HUES64 (cell line): ENCODE results near the gene NTSR1.

Experiments used
- H3K27ac ChIP-seq: 2 replicates; pipeline ENCODE4 v1.7.0; 2013; ENCODE audit warnings: low read depth, low read length, inconsistent platforms
- H3K27me3 ChIP-seq: 2 replicates; pipeline ENCODE4 v1.6.1; 2013; ENCODE audit warnings: mild to moderate bottlenecking, low read length; ENCODE audit not compliant: insufficient read depth
- H3K36me3 ChIP-seq: 2 replicates; pipeline ENCODE4 v1.6.1; 2013; ENCODE audit warnings: mild to moderate bottlenecking, low read length; ENCODE audit not compliant: insufficient read depth
- H3K4me1 ChIP-seq: 2 replicates; pipeline ENCODE4 v1.6.1; 2013; ENCODE audit warnings: mild to moderate bottlenecking, low read length, moderate library complexity; ENCODE audit not compliant: insufficient read depth
- H3K4me3 ChIP-seq: 2 replicates; pipeline ENCODE4 v1.5.1; 2013; ENCODE audit warnings: mild to moderate bottlenecking, low read length, moderate library complexity
- H3K9ac ChIP-seq: 2 replicates; pipeline ENCODE4 v1.6.1; 2013; ENCODE audit warnings: mild to moderate bottlenecking, low read depth, low read length
- H3K9me3 ChIP-seq: 2 replicates; pipeline ENCODE4 v1.6.1; 2013; ENCODE audit warnings: low read depth, low read length; ENCODE audit not compliant: insufficient read depth
- WGBS: fragments of 150-250, 120-280 bp; methylation state at CpG from one replicate; pipeline ENCODE4 v1.1.7; 2013; ENCODE audit warnings: missing lambda C conversion rate; 5-methylcytosine and 5-hydroxymethylcytosine counted together

NTSR1 gene

GRCh38 chr20:62770111-62770910 lies 61.7 kb downstream of the NTSR1 start:
- 95% methylated on average over 20 of the region's 20 CpGs for WGBS
- no peaks in the 10 kb centered on the region for H3K4me1 ChIP-seq
- H3K27ac ChIP-seq = no peak overlapping the region
- H3K27me3 ChIP-seq = no peaks in the 10 kb centered on the region
- no peak overlapping the region for H3K9ac ChIP-seq
- H3K36me3 ChIP-seq = no peaks in the 10 kb centered on the region
- no peaks in the 10 kb centered on the region for H3K9me3 ChIP-seq
- no peak overlapping the region for H3K4me3 ChIP-seq

GRCh38 chr20:62770916-62771315 lies 62.3 kb downstream of the NTSR1 start:
- H3K27me3 ChIP-seq = no peaks in the 10 kb centered on the region; the same call in 1 of the 2 replicates

GRCh38 chr20:62771396-62772102 lies 62.9 kb downstream of the NTSR1 start:
- H3K27ac ChIP-seq = no peak overlapping the region
- H3K9ac ChIP-seq = no peak overlapping the region
- H3K9me3 ChIP-seq = no peaks in the 10 kb centered on the region
- H3K36me3 ChIP-seq = no peaks in the 10 kb centered on the region
- WGBS = 91% methylated on average over 25 of the region's 25 CpGs
- H3K4me1 ChIP-seq = peaks cover 3% of the 10 kb centered on the region; the same call in 1 of the 2 replicates
- no peak overlapping the region for H3K4me3 ChIP-seq
- no peaks in the 10 kb centered on the region; the same call in 1 of the 2 replicates for H3K27me3 ChIP-seq

More at GRCh38 chr20:62770916-62771315, 62.3 kb downstream of the NTSR1 start:
- Histone ChIP-seq H3K9me3 (no peaks in the 10 kb centered on the region), H3K36me3 (no peaks in the 10 kb centered on the region), H3K4me3 (no peak overlapping the region), H3K9ac (no peak overlapping the region), H3K27ac (no peak overlapping the region), H3K4me1 (no peaks in the 10 kb centered on the region)
- WGBS = 92% methylated on average over 14 of the region's 14 CpGs

DNA sequence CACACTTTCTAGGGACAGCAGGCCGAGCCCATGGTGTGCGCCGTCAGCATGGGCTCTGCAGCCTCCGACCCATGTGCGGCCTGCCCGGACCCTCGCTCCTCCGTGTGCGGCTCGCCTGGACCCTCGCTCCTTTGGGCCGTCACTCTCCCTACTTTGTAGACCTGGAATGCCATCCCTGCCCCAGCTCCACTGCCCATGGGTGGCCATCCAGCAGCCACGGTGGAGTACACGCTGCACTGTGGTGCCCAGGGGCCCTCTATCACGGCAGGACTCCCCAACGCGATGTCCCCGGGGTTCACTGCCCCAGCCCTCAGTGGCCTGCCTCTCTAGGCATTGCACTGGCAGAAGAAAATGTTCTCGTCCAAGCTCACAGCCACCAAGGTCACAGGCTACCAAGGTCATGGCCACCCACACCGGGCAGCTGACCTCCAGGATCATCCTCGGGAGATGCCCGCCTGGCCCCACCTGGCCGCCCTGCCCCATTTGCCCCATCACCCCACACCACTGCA lies 63.5 kb downstream of the NTSR1 start:
- no peak overlapping the region for H3K9ac ChIP-seq
- no peak overlapping the region for H3K27ac ChIP-seq
- no peaks in the 10 kb centered on the region for H3K36me3 ChIP-seq
- peaks cover 4% of the 10 kb centered on the region; the same call in 1 of the 2 replicates for H3K4me1 ChIP-seq
- no peaks in the 10 kb centered on the region for H3K9me3 ChIP-seq
- 96% methylated on average over 23 of the region's 23 CpGs for WGBS
- no peak overlapping the region for H3K4me3 ChIP-seq
- no peaks in the 10 kb centered on the region; the same call in 1 of the 2 replicates for H3K27me3 ChIP-seq

- 90% methylated on average over 11 of the region's 11 CpGs for WGBS
- Histone ChIP-seq H3K27me3 (no peaks in the 10 kb centered on the region; the same call in 1 of the 2 replicates), H3K9me3 (no peaks in the 10 kb centered on the region), H3K4me1 (peaks cover 4% of the 10 kb centered on the region; the same call in 1 of the 2 replicates), H3K4me3 (no peak overlapping the region), H3K9ac (no peak overlapping the region), H3K27ac (no peak overlapping the region), H3K36me3 (no peaks in the 10 kb centered on the region)
Measured at GRCh38 chr20:62772619-62772989, 64.0 kb downstream of the NTSR1 start.

DNA sequence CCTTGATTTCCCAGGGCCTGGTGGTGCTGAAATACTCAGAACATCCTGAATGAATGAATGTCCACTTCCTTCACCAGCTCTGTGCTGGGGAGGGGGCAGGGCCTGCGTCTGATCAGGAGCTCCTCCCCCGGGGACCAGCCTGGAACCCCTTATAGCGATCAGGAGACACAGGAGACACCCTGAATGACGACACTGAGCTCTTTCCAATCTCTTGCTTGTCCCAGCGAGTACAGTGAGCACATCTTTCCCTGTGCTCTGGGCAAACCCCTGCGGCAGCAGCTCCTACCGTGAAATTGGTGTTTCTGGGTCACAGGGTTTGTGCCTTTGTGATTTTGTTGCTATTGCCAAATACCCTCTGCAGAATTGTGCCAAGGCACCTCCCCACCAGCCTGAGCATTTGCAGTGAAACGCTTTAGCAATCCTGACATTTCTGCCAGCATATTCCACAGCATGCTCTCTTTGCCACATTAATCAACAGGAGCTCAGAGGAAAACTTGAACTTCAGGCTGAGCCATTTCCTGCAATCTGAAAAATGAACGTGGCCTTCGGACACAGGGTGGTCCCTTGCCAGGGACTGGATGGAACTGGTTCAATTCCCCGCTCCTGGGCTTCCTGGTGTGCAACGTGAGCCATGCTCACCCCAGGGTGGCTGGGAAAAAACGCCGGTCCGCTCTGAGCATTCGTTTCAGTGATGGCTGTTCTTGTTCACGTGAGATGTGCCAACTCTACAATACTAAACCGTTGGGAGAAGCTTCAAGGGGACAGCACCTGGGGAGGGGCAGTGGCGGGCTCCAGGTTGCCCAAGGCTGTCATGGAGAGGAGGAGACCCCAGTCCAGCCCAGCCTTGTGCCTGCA lies 64.6 kb downstream of the NTSR1 start:
- no peaks in the 10 kb centered on the region for H3K36me3 ChIP-seq
- H3K27me3 ChIP-seq = no peaks in the 10 kb centered on the region; the same call in 1 of the 2 replicates
- H3K27ac ChIP-seq = no peak overlapping the region
- H3K4me1 ChIP-seq = peaks cover 4% of the 10 kb centered on the region; the same call in 1 of the 2 replicates
- H3K9me3 ChIP-seq = no peaks in the 10 kb centered on the region
- no peak overlapping the region for H3K9ac ChIP-seq
- no peak overlapping the region for H3K4me3 ChIP-seq
- WGBS = 86% methylated on average over 19 of the region's 19 CpGs

GRCh38 chr20:62773845-62774714 lies 65.4 kb downstream of the NTSR1 start:
- Histone ChIP-seq H3K9ac (no peak overlapping the region), H3K27me3 (no peaks in the 10 kb centered on the region; the same call in 1 of the 2 replicates), H3K36me3 (no peaks in the 10 kb centered on the region), H3K4me1 (peaks cover 4% of the 10 kb centered on the region; the same call in 1 of the 2 replicates), H3K27ac (no peak overlapping the region), H3K9me3 (no peaks in the 10 kb centered on the region), H3K4me3 (no peak overlapping the region)
- 91% methylated on average over 27 of the region's 29 CpGs for WGBS

GRCh38 chr20:62774762-62775161 lies 66.1 kb downstream of the NTSR1 start:
- Histone ChIP-seq H3K27ac (no peak overlapping the region), H3K27me3 (no peaks in the 10 kb centered on the region; the same call in 1 of the 2 replicates), H3K4me3 (no peak overlapping the region), H3K9ac (no peak overlapping the region), H3K4me1 (peaks cover 4% of the 10 kb centered on the region; the same call in 1 of the 2 replicates), H3K36me3 (no peaks in the 10 kb centered on the region), H3K9me3 (no peaks in the 10 kb centered on the region)
- 89% methylated on average over 8 of the region's 8 CpGs for WGBS

DNA sequence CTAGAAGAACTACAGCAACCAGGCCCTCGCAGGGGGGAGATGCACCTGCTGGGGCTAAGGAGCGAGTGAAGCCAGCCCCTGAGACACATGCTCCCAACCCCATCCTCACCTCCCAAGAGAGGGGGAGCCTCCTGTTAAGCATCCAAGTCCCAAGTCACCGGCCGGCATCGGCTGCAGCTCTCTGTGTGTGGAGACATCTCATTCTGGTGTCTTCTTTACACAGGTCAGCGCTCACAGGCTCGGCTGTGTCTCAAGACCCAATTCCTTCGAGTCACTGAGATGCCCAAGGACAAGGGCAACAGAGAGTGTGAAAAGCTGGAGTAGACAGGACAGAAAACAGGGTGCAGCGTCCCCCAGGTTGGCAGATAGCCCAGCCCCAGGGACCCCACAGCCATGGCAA lies 66.6 kb downstream of the NTSR1 start:
- H3K27ac ChIP-seq = no peak overlapping the region
- 93% methylated on average over 9 of the region's 9 CpGs for WGBS
- no peak overlapping the region for H3K9ac ChIP-seq
- peaks cover 4% of the 10 kb centered on the region; the same call in 1 of the 2 replicates for H3K4me1 ChIP-seq
- no peak overlapping the region for H3K4me3 ChIP-seq
- no peaks in the 10 kb centered on the region; the same call in 1 of the 2 replicates for H3K27me3 ChIP-seq
- no peaks in the 10 kb centered on the region for H3K9me3 ChIP-seq
- H3K36me3 ChIP-seq = no peaks in the 10 kb centered on the region
